Activated effector memory CD4-positive, alpha-beta T cell treated with anti-CD3 and anti-CD28 coated beads, Interleukin-2, amount 50 U/mL, for 16 hours (primary cell): ENCODE data around the gene PFKM.

Experiments used
- DNase-seq: peaks from one replicate; pipeline ENCODE4 v3.0.0-alpha.2; 2020

PFKM gene

DNA sequence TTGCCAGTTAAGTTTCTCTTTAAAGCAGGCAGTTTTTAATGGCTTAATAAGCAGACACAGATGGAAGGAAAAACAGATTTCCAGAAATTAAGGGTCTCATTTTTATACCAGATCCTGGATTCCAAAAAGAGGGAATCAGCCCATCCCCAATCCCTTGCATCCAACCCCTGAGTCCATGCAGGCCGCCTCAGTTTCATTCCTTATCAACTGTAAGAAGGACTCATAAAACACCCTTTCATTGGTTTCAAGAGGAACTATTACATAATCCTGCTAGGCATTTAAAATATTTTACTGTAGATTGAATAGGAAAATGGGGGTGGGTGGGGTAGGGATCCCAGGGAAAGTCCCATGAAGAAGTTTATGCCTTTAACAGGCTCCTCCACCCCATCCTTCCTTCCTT, 73.7 kb downstream of the PFKM start:
- no peak for DNase-seq

DNA sequence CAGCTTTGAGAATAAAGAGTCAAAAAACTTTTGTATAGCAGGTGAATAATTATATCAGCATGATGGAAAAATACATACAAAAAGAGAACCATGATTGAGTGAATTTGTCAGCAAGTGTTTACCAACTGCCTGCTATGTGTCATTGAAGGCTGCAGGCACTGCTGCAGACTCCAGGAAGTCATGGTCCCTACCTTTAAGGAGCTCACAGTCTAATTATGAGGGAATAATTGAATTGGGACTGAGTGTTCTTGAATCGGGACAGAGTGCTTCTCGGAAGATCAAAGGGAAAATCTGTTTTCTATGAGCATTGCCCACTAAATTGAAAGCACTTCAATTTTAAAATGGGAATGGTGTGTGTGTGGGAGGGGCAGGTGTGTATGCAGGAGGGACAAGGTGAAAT, 74.5 kb downstream of the PFKM start:
- no peak for DNase-seq

DNA sequence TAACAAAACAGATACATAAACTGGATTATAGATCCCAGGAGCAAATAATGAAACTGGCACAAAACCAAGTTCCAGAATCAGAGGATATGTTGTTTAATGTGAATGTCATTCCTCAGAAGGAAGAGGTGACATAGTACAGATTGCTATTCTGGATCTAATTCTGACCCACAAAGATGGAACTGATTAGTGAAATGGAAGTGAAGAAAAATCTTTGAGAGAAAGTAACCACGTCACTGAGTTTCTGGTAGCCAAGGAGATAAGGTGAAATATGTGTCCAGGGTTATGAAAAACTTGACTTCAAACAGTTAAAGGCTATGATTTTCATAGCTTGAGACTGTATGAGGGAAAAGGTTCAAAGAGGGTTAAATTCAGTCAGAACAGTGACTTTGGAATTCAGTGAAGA, 75.6 kb downstream of the PFKM start:
- DNase-seq, result no peak
